NOMO-1 treated with DMSO at 0.1 percent for 48 hours (cell line): ENCODE results near the gene SSTR5.

ENCODE experiments used
- DNase-seq: peaks from one replicate; lab custom pipeline; 2025; ENCODE audit not compliant: unreplicated experiment; lab: John Stamatoyannopoulos, UW

Gene SSTR5

GRCh38 chr16:1054660-1055556 is 17.6 kb upstream of the SSTR5 start:
- DNase-seq = no peak

- no peak for DNase-seq
Observed at GRCh38 chr16:1055557-1055924, 17.0 kb upstream of the SSTR5 start.

- DNase-seq = no peak
Observed at GRCh38 chr16:1056196-1056595, 16.4 kb upstream of the SSTR5 start.

DNA sequence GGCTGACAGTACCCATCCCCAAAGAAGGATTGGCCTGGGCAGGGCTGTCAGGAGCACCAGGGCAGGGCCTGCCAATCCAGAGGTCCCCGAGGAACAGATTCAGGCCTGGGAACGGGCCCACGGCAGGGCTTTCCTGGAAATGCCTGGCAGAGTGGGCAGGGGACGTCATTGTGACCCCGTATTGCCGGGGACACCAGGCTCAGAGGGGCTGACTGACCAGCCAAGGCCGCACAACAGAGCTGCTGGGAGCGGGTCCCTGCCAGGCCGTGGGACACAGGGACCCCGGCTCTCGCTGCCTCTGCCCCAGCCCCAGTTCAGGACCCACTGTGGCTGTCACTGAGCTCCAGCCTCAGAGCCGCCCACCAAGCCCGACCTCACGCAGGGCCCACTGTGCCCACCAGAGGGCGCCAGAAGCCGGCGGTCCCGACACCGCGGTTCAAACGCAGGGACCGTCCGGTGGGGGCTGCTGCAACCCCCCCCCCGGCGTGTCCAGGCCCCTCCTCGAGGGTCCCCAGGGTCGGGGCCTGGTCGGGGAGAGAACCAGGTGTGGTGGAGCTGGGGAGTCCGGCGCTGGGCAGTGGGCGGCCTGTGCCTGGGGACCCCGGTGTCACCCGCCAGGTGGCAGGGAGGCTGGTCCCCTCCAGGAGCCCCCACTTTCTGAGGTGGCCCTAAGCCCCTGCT is 15.2 kb upstream of the SSTR5 start:
- no peak for DNase-seq

GRCh38 chr16:1058216-1058615 is 14.3 kb upstream of the SSTR5 start:
- DNase-seq = no peak

GRCh38 chr16:1059310-1059709 is 13.2 kb upstream of the SSTR5 start:
- no peak for DNase-seq

DNA sequence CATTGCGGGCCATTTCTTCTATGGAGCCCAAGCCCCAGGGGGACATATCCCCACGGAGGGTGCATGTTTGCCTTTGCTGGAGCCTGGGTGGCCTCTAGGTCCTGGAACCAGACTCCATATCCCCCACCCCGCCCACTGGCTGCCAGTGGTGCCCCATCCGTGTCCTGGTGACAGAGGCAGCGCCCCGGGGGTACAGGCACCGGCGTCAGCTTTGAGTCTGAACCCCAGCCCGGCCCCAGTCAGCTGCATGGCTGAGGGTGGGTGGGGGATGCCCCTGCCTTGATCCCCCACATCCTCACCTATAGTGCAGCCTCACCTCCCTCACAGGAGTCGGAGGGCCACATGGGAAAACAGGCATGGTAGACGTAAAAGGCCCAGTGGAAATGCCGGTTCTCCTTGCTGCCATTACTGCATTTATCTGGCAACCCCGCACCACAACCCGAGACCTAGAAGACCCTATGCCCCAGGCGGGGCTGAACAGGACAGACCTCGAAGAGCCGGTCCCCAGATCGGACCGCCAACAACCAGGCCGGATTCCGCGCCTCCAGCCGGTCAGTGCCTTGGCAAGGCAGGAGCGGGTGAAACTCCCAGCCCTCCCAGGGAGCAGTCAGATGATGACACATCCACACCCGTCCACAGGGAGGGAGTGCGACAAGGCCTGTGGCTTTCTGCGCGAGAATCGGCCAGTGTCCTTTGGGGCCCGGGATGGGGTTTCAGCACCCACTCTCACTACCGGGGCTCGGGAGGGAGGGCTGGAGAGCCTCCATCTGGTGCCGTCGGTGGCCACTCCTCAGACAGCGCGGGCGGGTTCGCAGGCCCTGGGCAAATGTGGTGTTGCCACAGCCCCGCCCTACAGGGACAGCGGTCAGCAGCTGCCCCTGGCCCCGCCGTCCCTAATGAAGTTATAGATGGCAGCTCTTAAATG is 11.9 kb upstream of the SSTR5 start:
- no peak for DNase-seq

DNA sequence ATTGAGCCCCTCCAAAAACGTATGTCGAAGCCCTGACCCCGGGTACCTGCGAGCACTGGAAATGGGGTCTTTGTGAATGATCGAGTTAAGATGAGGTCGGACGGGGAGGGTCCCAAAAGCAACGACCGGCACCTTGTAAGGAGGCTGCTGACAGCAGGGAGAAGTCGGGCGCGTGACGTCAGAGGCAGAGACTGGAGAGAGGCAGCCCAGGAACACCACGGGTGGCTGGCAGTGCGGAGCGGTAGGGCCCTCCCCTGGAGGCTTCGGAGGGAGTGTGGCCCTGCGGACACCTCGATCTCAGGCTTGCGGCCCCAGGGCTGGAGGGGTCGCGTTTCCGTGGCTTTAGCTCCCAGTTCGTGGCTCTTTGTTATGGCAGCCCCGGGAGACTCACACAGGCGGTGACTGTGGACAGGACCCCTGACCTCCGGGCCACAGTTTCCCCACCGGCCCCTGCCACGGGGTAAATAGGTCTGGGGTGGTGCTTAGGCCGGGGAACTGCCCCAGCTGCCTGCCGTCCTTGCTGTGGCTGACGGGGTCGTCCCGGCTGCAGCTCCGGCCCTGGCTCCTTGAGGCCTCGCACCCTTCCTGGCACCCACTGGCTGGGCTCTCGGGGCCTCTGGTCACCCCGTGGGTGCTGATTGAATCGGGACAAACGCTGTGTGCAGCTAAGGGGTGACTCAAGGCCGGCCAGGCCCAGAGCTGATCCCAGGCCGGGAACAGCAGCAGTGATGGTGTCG is 10.6 kb upstream of the SSTR5 start:
- no peak for DNase-seq

- DNase-seq = no peak
Observed at GRCh38 chr16:1062895-1063294, 9.7 kb upstream of the SSTR5 start.

DNA sequence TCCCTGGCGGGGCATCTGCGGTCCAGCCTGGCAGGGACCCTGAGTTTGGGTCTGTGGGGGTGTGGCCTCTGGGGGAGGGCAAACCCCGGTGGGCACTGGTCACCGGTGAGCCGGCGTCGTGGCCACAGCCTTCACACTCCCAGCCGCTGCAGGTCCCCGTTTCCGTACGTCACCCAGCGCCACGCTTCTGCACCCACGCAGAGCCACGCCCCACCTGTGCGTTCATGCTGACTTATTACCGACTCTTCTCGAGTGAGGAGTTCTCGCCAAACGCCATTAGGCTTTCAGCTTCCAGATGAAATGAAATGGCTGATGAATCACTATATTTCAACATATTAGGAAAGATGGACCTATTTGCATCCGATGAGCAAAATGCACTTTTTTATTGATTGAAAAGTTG is 8.8 kb upstream of the SSTR5 start:
- no peak for DNase-seq

- DNase-seq = no peak
Observed at GRCh38 chr16:1065469-1066128, 6.9 kb upstream of the SSTR5 start.

- no peak for DNase-seq
Observed at GRCh38 chr16:1066584-1067172, 5.9 kb upstream of the SSTR5 start.

DNA sequence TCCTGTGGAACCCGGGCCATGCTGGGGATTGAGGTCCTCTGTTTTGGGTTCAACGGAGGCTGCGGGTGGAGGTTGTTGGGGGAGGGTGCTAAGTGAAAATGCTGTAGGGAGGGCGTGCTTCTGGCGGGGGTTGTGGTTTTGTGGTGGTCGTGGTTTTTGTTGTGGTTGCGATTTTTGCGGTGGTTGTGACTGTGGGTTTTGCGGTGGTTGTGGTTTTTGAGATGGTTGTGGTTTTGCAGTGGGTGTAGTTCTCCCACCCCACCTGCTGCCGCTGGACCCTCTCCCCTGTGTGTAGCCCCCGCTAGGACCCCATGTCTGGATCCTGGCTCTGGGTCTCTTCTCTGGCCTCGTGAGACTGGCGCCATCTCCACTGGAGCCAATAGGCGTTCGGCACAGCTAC is 4.9 kb upstream of the SSTR5 start:
- no peak for DNase-seq

DNA sequence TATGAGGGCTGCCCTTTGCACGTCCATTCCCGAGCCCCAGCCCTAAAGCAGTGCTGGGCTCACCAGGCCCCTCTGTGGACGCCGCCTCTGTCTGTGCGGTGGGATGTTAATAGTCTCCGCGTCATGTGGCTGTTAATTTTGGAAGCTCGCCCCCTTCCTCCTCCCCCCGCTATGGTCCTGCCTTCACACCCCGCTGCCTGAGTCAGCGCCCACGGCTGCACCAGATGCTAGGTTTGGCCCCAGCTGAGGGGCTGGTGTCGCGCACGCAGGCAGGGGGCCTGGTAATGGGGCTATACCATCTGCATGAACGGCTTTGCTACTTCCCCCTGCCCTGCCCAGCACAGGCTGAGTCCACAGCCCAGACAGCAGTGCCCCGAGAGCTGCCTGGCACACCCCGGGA is 4.1 kb upstream of the SSTR5 start:
- DNase-seq = no peak

GRCh38 chr16:1069154-1069553 is 3.4 kb upstream of the SSTR5 start:
- DNase-seq = no peak

DNA sequence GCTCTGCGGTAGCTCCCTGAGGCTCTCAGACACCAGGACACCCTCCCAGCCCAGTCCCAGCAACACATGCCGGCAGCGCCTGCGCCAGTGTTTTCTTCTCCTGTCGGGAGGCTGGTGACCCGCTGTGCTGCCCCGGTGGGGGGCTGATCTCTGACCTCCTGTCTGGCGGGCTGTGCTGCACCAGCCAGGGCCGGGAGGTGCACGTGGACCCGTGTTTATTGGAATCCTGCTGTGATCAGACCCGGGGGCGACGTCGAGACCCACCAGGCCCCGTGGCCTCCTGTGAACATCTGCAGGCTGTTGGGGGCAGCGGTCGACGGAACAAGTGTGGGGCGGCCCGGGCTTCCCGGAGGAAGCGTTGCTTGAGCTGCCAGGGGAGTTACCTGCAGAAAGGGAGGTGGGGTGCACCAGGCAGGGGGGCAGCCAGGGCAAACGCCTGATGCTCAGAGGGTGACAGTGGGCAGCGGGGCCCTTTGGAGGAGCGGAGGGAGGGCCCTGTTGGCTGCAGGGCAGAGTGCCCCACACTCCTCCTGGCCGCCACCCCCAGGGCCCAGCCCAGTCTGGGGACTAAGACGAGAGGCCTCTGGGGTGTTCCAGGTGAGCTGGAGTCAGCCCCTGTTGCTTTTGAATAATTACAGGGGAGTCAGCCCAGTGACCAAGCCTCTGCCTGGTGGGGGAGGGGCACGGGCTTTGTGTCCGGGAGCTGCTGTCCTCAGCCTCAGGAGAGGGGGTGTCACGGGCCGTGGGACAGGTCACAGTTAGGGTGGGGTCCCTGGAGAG is 2.3 kb upstream of the SSTR5 start:
- DNase-seq = no peak

DNA sequence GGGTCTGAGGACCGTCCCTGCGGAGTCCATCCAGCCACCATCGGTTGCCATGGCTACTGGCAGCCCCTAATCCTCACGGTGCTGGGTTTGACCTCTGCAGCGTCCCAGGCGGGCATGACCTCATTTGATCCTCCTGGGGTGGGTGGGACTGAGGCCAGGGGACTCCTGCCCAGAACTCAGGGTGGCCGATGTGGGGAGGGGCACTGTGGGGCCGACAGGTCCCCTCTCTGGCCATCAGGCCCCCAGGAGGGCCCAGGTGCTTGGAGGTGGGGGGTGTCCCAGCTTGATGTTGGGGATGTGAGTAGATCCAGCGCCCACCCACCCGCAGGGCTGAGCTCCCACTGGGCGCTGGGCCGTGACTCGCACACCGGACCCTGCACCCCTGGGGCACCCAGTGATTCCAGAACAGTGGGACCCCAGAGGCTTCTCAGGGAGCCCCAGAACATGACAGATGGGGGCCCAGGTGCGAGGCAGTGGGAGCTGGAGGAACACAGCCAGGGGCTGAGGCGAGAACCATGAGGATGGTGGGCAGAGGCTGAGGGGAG is 1.6 kb upstream of the SSTR5 start:
- no peak for DNase-seq

- DNase-seq = no peak
Observed at GRCh38 chr16:1071561-1072225, 854 bp upstream of the SSTR5 start.

GRCh38 chr16:1073262-1073558 is 663 bp downstream of the SSTR5 start:
- no peak for DNase-seq
